ENCODE measurements around the gene ZNF12.
"Not testable (repeated sequence)": the region's sequence is repeated elsewhere in the genome, so short reads cannot be mapped to it uniquely, and the experiment has no call there.

ZNF12 gene

GRCh38 chr7:6706666-6707407 lies at the start of gene ZNF12:
Gene ZNF12, minus strand, starts transcription at chr7:6706947. Its CDS starts 1,774 bp downstream, at chr7:6705173.
- peak; percentile 65 to 97 (median 90) for DNase-seq

GRCh38 chr7:6753964-6754363 lies 47.2 kb upstream of the ZNF12 start, which contains the start of gene RSPH10B2:
Gene RSPH10B2, plus strand, starts transcription at chr7:6754103. Its CDS starts 3,575 bp downstream, at chr7:6757678.
- DNase-seq: peak in 1 of 51 donors; percentile 9

- DNase-seq: not testable (repeated sequence)
Measured at GRCh38 chr7:6750173-6750572, 43.4 kb upstream of the ZNF12 start.

GRCh38 chr7:6749335-6749734 lies 42.6 kb upstream of the ZNF12 start:
- not testable (repeated sequence) for DNase-seq

- not testable (repeated sequence) for DNase-seq
Measured at GRCh38 chr7:6744410-6745100, 37.8 kb upstream of the ZNF12 start.

- DNase-seq: not testable (repeated sequence)
Measured at GRCh38 chr7:6738415-6738814, 31.7 kb upstream of the ZNF12 start.

GRCh38 chr7:6730343-6730633 lies 23.5 kb upstream of the ZNF12 start:
- DNase-seq: peak in 2 of 51 donors; percentile 18 to 23

- DNase-seq: peak; percentile 48 to 96 (median 91)
Measured at GRCh38 chr7:6729492-6730342, 23.0 kb upstream of the ZNF12 start.

- not testable (repeated sequence) for DNase-seq
Measured at GRCh38 chr7:6728893-6729491, 22.2 kb upstream of the ZNF12 start.

- no peak for DNase-seq
Measured at GRCh38 chr7:6727663-6728062, 20.9 kb upstream of the ZNF12 start.

- DNase-seq: not testable (repeated sequence)
Measured at GRCh38 chr7:6726341-6726740, 19.6 kb upstream of the ZNF12 start.

- DNase-seq: peak in 5 of 51 donors; percentile 0 to 12 (median 2)
Measured at GRCh38 chr7:6725003-6725402, 18.3 kb upstream of the ZNF12 start.

- not testable (repeated sequence) for DNase-seq
Measured at GRCh38 chr7:6724351-6724750, 17.6 kb upstream of the ZNF12 start.

GRCh38 chr7:6718124-6718523 lies 11.4 kb upstream of the ZNF12 start:
- DNase-seq: no peak

GRCh38 chr7:6715898-6716297 lies 9.2 kb upstream of the ZNF12 start:
- DNase-seq: not testable (repeated sequence)

GRCh38 chr7:6714360-6714759 lies 7.6 kb upstream of the ZNF12 start:
- no peak for DNase-seq

- DNase-seq: no peak
Measured at GRCh38 chr7:6709808-6710207, 3.1 kb upstream of the ZNF12 start.

GRCh38 chr7:6708304-6708703 lies 1.6 kb upstream of the ZNF12 start:
- no peak for DNase-seq

GRCh38 chr7:6705959-6706665 lies 635 bp downstream of the ZNF12 start:
- DNase-seq: peak in 15 of 51 donors; percentile 12 to 56 (median 36)

- DNase-seq: no peak
Measured at GRCh38 chr7:6701860-6702259, 4.9 kb downstream of the ZNF12 start.

GRCh38 chr7:6700793-6701192 lies 6.0 kb downstream of the ZNF12 start:
- no peak for DNase-seq
